Hepatocyte (in vitro differentiated cells): Measurements from ENCODE around the gene YWHAG.

Experiments used
- CTCF ChIP-seq: fragments of 200-600 bp; sonication (generic); IDR thresholded peaks from 2 replicates; pipeline ENCODE4 v1.5.1; 2016; ENCODE audit warnings: antibody characterized with exemption, mild to moderate bottlenecking; ENCODE audit not compliant: poor library complexity
- EZH2 ChIP-seq: fragments of 200-600 bp; sonication (generic); IDR thresholded peaks from 2 replicates; pipeline ENCODE4 v1.6.1; 2016; ENCODE audit warnings: antibody characterized with exemption, mild to moderate bottlenecking, borderline replicate concordance

GRCh38 chr7:76358011-76358480 is 745 bp downstream of the YWHAG start:
- TF ChIP-seq CTCF (no peak), EZH2 (no peak)
